ENCODE measurements around the gene PLEKHG3. TPM values are rescaled to one million over a fixed set of nuclear protein-coding genes. Genes with fewer than 3 reads are reported as not detected.

PLEKHG3 gene
- polyA plus RNA-seq, 3 donors from 2014 or later = 36.8 to 216 (median 71.4) TPM

- Mint-ChIP-seq H3K4me1 (peaks cover 90 to 91% of the 10 kb centered on the region in 2 donors), H3K27ac (peak overlapping the region; percentile 96 to 99 (median 97)), H3K9me3 (no peaks in the 10 kb centered on the region), H3K27me3 (ENCODE audit: low read depth in 3 of 3) (peaks cover 10 to 13% (median 11%) of the 10 kb centered on the region in 3 donors), H3K4me3 (peak overlapping the region; percentile 18 to 96 (median 93)), H3K36me3 (peaks cover 25 to 43% (median 30%) of the 10 kb centered on the region in 3 donors)
- no peak for DNase-seq
These were observed 23.4 kb downstream of the PLEKHG3 start for GRCh38 chr14:64727551-64728071.

DNA sequence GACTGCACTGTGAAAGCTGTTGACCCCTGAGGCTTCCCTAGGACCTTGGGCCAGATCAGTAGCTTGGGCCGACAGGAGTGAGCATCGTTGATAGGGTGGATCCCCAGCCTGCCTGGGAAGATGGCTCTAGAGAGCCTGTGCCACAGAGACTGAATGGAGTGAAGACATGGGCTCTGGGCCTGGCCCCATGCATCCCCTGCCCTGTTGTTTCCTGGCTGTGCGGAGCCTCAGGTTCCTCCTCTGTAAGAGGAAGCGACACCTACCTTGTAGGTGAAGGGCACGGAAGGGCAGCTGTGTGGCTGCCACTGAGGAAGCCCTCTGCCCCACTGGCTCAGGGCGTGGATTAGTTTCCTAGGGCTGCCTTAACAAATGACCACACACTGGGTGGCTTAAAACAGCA lies 23.9 kb downstream of the PLEKHG3 start:
- H3K4me3 Mint-ChIP-seq = peak overlapping the region; percentile 18 to 96 (median 51)
- H3K9me3 Mint-ChIP-seq = no peaks in the 10 kb centered on the region
- H3K27me3 Mint-ChIP-seq (ENCODE audit: low read depth in 3 of 3) = peaks cover 5 to 11% (median 8%) of the 10 kb centered on the region in 3 donors
- peaks cover 25 to 46% (median 30%) of the 10 kb centered on the region in 3 donors for H3K36me3 Mint-ChIP-seq
- H3K27ac Mint-ChIP-seq = peak overlapping the region; percentile 96 to 99 (median 97)
- peaks cover 87 to 88% of the 10 kb centered on the region in 2 donors for H3K4me1 Mint-ChIP-seq
- DNase-seq = no peak

DNA sequence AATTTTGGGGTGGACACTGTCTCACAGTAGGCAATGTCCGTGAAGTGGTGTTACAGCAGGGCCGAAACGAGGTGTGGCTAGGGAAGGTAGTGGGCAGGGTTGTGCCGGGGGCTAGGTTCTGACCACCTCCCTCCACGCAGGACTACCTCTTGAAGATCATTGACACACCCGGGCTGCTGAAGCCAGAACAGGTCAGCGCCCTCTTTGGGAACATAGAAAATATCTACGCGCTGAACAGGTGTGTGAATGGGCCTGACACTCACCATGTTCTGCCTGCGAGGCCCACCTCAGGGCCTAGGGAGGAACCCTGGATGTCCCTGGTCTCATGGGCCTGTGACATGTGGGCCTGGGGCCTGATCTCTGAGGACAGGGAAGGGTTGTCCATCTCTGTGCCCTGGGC lies 24.6 kb downstream of the PLEKHG3 start:
- peaks cover 29 to 54% (median 33%) of the 10 kb centered on the region in 3 donors for H3K36me3 Mint-ChIP-seq
- H3K27me3 Mint-ChIP-seq (ENCODE audit: low read depth in 3 of 3) = peaks cover 3 to 6% (median 6%) of the 10 kb centered on the region in 3 donors
- no peak for DNase-seq
- no peaks in the 10 kb centered on the region for H3K9me3 Mint-ChIP-seq
- peak overlapping the region in 4 of 5 donors; percentile 33 to 96 (median 72) for H3K4me3 Mint-ChIP-seq
- H3K27ac Mint-ChIP-seq = peak overlapping the region; percentile 96 to 99 (median 97)
- H3K4me1 Mint-ChIP-seq = peaks cover 87 to 88% of the 10 kb centered on the region in 2 donors

DNA sequence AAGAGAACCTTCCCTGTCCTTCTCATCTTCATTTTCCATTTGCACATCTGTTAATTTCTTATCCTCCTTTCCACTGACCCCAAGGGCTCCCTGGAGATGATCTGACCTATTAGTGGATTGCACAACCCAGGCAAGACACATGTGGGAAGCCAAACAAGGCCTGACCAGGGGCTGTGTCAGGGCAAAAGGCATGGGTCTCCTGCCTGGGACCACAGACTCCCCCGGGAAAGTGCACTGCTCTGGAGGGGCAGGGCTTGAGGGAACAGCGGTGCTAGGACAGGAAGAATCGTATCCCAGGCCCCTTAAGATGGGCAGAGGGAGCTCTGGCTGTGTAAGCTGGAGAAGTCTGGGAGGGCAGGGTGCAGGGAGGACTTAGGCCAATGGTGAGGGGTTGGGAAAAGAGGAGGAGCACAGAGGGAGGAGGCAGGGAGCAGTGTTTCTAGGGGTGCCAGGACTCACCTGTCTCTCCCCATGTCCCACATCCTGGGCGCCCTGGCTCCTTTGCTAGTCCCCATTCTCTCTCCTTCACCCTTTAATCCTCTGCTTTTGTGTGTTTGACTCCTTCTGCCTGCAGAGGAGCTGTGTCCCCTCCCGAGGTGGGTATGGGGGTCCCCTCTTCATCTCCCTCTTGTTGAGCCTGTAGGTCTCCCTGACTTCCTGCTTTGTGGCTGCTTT lies 25.3 kb downstream of the PLEKHG3 start:
- peak overlapping the region; percentile 96 to 99 (median 97) for H3K27ac Mint-ChIP-seq
- peak overlapping the region; percentile 18 to 66 (median 50) for H3K4me3 Mint-ChIP-seq
- H3K4me1 Mint-ChIP-seq = peaks cover 87% of the 10 kb centered on the region in 2 donors
- no peak for DNase-seq
- peaks cover 23 to 59% (median 33%) of the 10 kb centered on the region in 3 donors for H3K36me3 Mint-ChIP-seq
- peaks cover 2 to 5% (median 2%) of the 10 kb centered on the region in 3 donors for H3K27me3 Mint-ChIP-seq (ENCODE audit: low read depth in 3 of 3)
- H3K9me3 Mint-ChIP-seq = no peaks in the 10 kb centered on the region

GRCh38 chr14:64730061-64730440 lies 25.8 kb downstream of the PLEKHG3 start:
- Mint-ChIP-seq H3K36me3 (peaks cover 23 to 62% (median 33%) of the 10 kb centered on the region in 3 donors), H3K4me1 (peaks cover 87% of the 10 kb centered on the region in 2 donors), H3K27ac (peak overlapping the region; percentile 96 to 99 (median 97)), H3K9me3 (no peaks in the 10 kb centered on the region), H3K27me3 (ENCODE audit: low read depth in 3 of 3) (peaks cover 2 to 5% (median 3%) of the 10 kb centered on the region in 3 donors), H3K4me3 (peak overlapping the region; percentile 22 to 60 (median 34))
- DNase-seq = no peak

- Mint-ChIP-seq H3K4me3 (peak overlapping the region; percentile 30 to 60 (median 41)), H3K36me3 (peaks cover 23 to 68% (median 37%) of the 10 kb centered on the region in 3 donors), H3K27me3 (ENCODE audit: low read depth in 3 of 3) (peaks cover 2 to 5% (median 3%) of the 10 kb centered on the region in 3 donors), H3K4me1 (peaks cover 86 to 87% of the 10 kb centered on the region in 2 donors), H3K9me3 (no peaks in the 10 kb centered on the region), H3K27ac (peak overlapping the region; percentile 96 to 99 (median 97))
- DNase-seq = no peak
These were observed 26.5 kb downstream of the PLEKHG3 start for GRCh38 chr14:64730681-64731080.

- no peak for DNase-seq
- Mint-ChIP-seq H3K36me3 (peaks cover 23 to 72% (median 37%) of the 10 kb centered on the region in 3 donors), H3K27me3 (ENCODE audit: low read depth in 3 of 3) (peaks cover 2 to 5% (median 3%) of the 10 kb centered on the region in 3 donors), H3K4me1 (peaks cover 86 to 87% of the 10 kb centered on the region in 2 donors), H3K9me3 (no peaks in the 10 kb centered on the region), H3K4me3 (peak overlapping the region in 1 of 5 donors; percentile 48), H3K27ac (peak overlapping the region; percentile 42 to 99 (median 92))
These were observed 26.9 kb downstream of the PLEKHG3 start for GRCh38 chr14:64731141-64731581.

- Mint-ChIP-seq H3K27me3 (ENCODE audit: low read depth in 3 of 3) (peaks cover 2 to 5% (median 3%) of the 10 kb centered on the region in 3 donors), H3K36me3 (peaks cover 23 to 72% (median 37%) of the 10 kb centered on the region in 3 donors), H3K4me3 (peak overlapping the region in 1 of 5 donors; percentile 18), H3K4me1 (peaks cover 79 to 83% of the 10 kb centered on the region in 2 donors), H3K27ac (peak overlapping the region; percentile 45 to 99 (median 87)), H3K9me3 (no peaks in the 10 kb centered on the region)
- DNase-seq = no peak
These were observed 27.8 kb downstream of the PLEKHG3 start for GRCh38 chr14:64732066-64732465.

DNA sequence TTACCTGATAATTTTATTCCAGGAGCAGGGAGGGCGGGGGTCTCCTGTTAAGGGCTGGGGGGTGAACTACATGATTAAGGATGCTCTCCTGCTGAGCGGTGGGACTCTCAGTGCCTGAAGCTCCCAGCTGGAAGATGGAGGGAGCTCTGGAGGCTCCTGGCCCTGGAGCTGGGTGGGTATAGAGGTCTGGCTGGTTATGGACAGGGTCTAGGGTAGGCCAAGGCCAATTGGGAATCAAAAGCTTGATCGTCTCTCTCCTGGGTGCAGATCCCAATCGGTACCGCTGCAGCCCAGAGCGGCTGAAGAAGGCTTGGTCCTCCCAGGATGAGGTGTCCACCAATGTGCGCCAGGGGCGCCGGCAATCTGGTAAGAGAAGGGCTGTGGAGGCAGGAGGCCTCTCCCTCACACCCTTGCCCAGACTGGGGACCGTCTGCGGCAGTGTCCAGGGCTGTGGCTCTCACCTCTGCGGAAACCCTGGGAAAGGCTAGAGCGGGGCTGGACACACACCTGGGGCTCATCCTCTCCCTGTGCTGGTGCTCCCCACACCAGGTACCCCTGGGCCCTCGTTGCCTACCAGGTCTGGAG lies 28.4 kb downstream of the PLEKHG3 start:
- DNase-seq = no peak
- Mint-ChIP-seq H3K36me3 (peaks cover 23 to 71% (median 37%) of the 10 kb centered on the region in 3 donors), H3K9me3 (no peaks in the 10 kb centered on the region), H3K27me3 (ENCODE audit: low read depth in 3 of 3) (peaks cover 2 to 4% (median 3%) of the 10 kb centered on the region in 3 donors), H3K4me3 (peak overlapping the region in 1 of 5 donors; percentile 18), H3K4me1 (peaks cover 74 to 78% of the 10 kb centered on the region in 2 donors), H3K27ac (peak overlapping the region in 5 of 6 donors; percentile 36 to 92 (median 84))

DNA sequence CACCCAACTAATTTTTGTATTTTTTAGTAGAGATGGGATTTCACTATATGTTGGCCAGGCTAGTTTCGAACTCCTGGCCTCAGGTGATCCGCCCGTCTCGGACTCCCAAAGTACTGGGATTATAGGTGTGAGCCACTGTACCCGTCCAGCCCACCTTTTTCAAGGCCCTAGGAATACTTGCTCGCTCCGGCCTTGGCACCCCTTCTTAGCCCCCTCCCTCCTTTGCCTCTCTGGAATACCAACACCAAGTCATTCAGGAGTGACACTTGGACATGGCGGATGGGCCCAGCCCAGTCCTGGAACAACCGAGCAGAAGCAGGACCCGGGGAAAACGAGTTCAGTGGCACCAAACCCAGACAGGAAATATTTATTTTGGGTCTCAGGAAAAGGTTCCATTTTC lies 29.1 kb downstream of the PLEKHG3 start:
- peak overlapping the region; percentile 21 to 72 (median 61) for H3K4me3 Mint-ChIP-seq
- peaks cover 67 to 71% of the 10 kb centered on the region in 2 donors for H3K4me1 Mint-ChIP-seq
- peak overlapping the region; percentile 65 to 92 (median 88) for H3K27ac Mint-ChIP-seq
- H3K27me3 Mint-ChIP-seq (ENCODE audit: low read depth in 3 of 3) = peaks cover 2 to 3% (median 2%) of the 10 kb centered on the region in 3 donors
- DNase-seq = no peak
- peaks cover 23 to 64% (median 36%) of the 10 kb centered on the region in 3 donors for H3K36me3 Mint-ChIP-seq
- no peaks in the 10 kb centered on the region for H3K9me3 Mint-ChIP-seq

- H3K36me3 Mint-ChIP-seq = peaks cover 20 to 60% (median 31%) of the 10 kb centered on the region in 3 donors
- no peaks in the 10 kb centered on the region for H3K9me3 Mint-ChIP-seq
- peak; percentile 47 to 61 (median 54) for DNase-seq
- peak overlapping the region; percentile 65 to 92 (median 88) for H3K27ac Mint-ChIP-seq
- H3K4me3 Mint-ChIP-seq = peak overlapping the region; percentile 21 to 72 (median 61)
- H3K4me1 Mint-ChIP-seq = peaks cover 61 to 67% of the 10 kb centered on the region in 2 donors
- H3K27me3 Mint-ChIP-seq (ENCODE audit: low read depth in 3 of 3) = peaks cover 2 to 3% (median 2%) of the 10 kb centered on the region in 3 donors
These were observed 29.7 kb downstream of the PLEKHG3 start for GRCh38 chr14:64733899-64734298.

DNA sequence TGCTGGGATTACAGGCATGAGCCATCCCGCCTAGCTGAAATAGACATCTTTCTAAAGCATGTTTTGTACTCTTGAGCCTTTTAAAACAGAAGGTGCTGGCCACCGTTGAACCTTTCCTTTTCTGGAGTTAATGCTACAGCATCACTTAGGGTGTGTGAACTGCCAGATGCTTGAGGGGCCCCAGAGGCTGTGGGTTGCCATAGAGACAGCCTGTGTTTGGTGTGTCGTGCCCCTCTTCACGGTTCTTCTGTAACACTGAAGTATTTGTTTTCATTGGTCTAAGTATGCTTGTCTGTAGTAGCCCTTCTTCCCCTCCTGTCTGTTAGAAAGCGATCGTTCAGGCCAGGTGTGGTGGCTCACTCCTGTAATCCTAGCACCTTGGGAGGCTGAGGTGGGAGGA lies 30.8 kb downstream of the PLEKHG3 start:
- Mint-ChIP-seq H3K36me3 (peaks cover 19 to 61% (median 32%) of the 10 kb centered on the region in 3 donors), H3K9me3 (no peaks in the 10 kb centered on the region), H3K4me1 (peaks cover 56 to 59% of the 10 kb centered on the region in 2 donors), H3K4me3 (peak overlapping the region; percentile 63 to 75 (median 73)), H3K27me3 (ENCODE audit: low read depth in 3 of 3) (peaks cover 2 to 3% (median 2%) of the 10 kb centered on the region in 3 donors), H3K27ac (peak overlapping the region; percentile 85 to 96 (median 95))
- peak; percentile 45 to 47 (median 47) for DNase-seq

Measured in immature natural killer cell (primary cell).